Measurements from ENCODE around the gene CHRNA4.

GRCh38 chr20:63320616-63321147 is 40.5 kb downstream of the CHRNA4 start:
- TF ChIP-seq ZBTB21 (CRISPR knock-in tag; IDR thresholded peaks at IDR 0.05) (no peak), KDM5A (IDR thresholded peaks at IDR 0.05; ENCODE audit: borderline replicate concordance, low read length) (no peak), ELF4 (CRISPR knock-in tag; IDR thresholded peaks at IDR 0.05; ENCODE audit: borderline replicate concordance) (no peak)
